IMR-90 (cell line): ENCODE data around the gene RAB11FIP4.

ENCODE experiments used
- BHLHE40 ChIP-seq: fragments of 150-350 bp; IDR thresholded peaks from 2 replicates; pipeline ENCODE4 v1.6.1; 2016; ENCODE audit warnings: mild to moderate bottlenecking, low read depth, low read length
- CEBPB ChIP-seq: IDR thresholded peaks from 2 replicates; pipeline ENCODE4 v1.6.1; 2012; ENCODE audit warnings: low read depth, low read length, improper control_type of control experiment
- TF ChIP-seq, protein P1 (sequence below): conservative IDR thresholded peaks from 2 replicates; pipeline ENCODE4 v1.5.1; 2012; ENCODE audit warnings: mild to moderate bottlenecking, low read depth, low read length, improper control_type of control experiment

GRCh38 chr17:31404028-31404949 is 12.8 kb downstream of the RAB11FIP4 start:
- no peak for TF ChIP-seq CEBPB
- TF ChIP-seq, protein P1, sequence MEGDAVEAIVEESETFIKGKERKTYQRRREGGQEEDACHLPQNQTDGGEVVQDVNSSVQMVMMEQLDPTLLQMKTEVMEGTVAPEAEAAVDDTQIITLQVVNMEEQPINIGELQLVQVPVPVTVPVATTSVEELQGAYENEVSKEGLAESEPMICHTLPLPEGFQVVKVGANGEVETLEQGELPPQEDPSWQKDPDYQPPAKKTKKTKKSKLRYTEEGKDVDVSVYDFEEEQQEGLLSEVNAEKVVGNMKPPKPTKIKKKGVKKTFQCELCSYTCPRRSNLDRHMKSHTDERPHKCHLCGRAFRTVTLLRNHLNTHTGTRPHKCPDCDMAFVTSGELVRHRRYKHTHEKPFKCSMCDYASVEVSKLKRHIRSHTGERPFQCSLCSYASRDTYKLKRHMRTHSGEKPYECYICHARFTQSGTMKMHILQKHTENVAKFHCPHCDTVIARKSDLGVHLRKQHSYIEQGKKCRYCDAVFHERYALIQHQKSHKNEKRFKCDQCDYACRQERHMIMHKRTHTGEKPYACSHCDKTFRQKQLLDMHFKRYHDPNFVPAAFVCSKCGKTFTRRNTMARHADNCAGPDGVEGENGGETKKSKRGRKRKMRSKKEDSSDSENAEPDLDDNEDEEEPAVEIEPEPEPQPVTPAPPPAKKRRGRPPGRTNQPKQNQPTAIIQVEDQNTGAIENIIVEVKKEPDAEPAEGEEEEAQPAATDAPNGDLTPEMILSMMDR = no peak
- no peak for TF ChIP-seq BHLHE40
